HCT116 (cell line): ENCODE data around the gene DNAJC16.

Source experiments
- EZH2phosphoT487 ChIP-seq: fragments of 200-600 bp; IDR thresholded peaks from 2 replicates; pipeline ENCODE4 v1.6.1; 2018; ENCODE audit warnings: antibody characterized with exemption, borderline replicate concordance
- POLR2AphosphoS5 ChIP-seq: IDR thresholded peaks from 2 replicates; pipeline ENCODE4 v1.6.1; 2011; ENCODE audit warnings: mild to moderate bottlenecking, low read depth, low read length, moderate library complexity
- RAD21 ChIP-seq: IDR thresholded peaks from 2 replicates; pipeline ENCODE4 v1.6.1; 2012; ENCODE audit warnings: low read depth, mild to moderate bottlenecking
- SIN3A ChIP-seq: IDR thresholded peaks from 2 replicates; pipeline ENCODE4 v1.6.1; 2012; ENCODE audit warnings: low read depth
- SRF ChIP-seq: IDR thresholded peaks from 2 replicates; pipeline ENCODE4 v1.6.1; 2012; ENCODE audit warnings: low read depth
- YY1 ChIP-seq: IDR thresholded peaks from 2 replicates; pipeline ENCODE4 v1.6.1; 2011; ENCODE audit warnings: low read length, low read depth, moderate library complexity, mild to moderate bottlenecking; ENCODE audit not compliant: insufficient replicate concordance; ENCODE audit errors: extremely low read depth
- ZNF274 ChIP-seq: fragments of 200-500 bp; sonication (Bioruptor generic); IDR thresholded peaks from 2 replicates; pipeline ENCODE4 v1.6.1; 2014; ENCODE audit warnings: mild to moderate bottlenecking, low read depth, low read length, inconsistent platforms
- TF ChIP-seq, protein P1 (sequence below), 3 experiments: fragments of 200-600 bp in 1 of 3; sonication (generic) in 1 of 3; IDR thresholded peaks in 2 of 3; conservative IDR thresholded peaks in 1 of 3; 2 replicates each; pipeline ENCODE4 v1.5.1; 2012 to 2017; ENCODE audit warnings: low read depth in 2 of 3, low read length in 2 of 3, antibody characterized with exemption in 1 of 3, borderline replicate concordance in 1 of 3, control low read depth in 1 of 3, mild to moderate bottlenecking in 1 of 3, mixed read lengths in 1 of 3, mixed run types in 1 of 3, moderate library complexity in 1 of 3; ENCODE audit not compliant: insufficient read depth in 1 of 3

DNA sequence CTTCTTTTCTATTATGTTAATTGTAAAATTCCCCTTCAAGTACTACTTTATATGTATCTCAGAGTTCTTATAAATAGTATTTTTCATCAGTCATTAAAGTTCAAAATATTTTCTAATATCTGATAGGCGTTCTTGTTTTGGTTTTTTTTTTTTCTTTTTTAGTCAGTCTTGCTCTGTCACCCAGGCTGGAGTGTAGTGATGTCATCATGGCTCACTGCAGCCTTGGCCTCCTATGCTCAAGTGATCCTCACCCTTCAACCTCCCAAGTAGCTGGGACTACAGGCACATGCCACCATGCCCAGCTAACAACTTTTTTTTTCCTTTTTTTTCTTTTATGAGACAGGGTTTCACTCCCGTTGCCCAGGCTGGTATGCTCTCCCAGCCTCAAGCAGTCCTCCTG lies 30.9 kb downstream of the DNAJC16 start:
- no peak for TF ChIP-seq RAD21
- no peak for TF ChIP-seq ZNF274
- no peak for TF ChIP-seq YY1
- TF ChIP-seq, protein P1, sequence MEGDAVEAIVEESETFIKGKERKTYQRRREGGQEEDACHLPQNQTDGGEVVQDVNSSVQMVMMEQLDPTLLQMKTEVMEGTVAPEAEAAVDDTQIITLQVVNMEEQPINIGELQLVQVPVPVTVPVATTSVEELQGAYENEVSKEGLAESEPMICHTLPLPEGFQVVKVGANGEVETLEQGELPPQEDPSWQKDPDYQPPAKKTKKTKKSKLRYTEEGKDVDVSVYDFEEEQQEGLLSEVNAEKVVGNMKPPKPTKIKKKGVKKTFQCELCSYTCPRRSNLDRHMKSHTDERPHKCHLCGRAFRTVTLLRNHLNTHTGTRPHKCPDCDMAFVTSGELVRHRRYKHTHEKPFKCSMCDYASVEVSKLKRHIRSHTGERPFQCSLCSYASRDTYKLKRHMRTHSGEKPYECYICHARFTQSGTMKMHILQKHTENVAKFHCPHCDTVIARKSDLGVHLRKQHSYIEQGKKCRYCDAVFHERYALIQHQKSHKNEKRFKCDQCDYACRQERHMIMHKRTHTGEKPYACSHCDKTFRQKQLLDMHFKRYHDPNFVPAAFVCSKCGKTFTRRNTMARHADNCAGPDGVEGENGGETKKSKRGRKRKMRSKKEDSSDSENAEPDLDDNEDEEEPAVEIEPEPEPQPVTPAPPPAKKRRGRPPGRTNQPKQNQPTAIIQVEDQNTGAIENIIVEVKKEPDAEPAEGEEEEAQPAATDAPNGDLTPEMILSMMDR (IDR thresholded peaks at IDR 0.05 in 2 of 3, conservative IDR thresholded peaks at IDR 0.05 in 1 of 3; ENCODE audit: borderline replicate concordance in 1 of 3, insufficient read depth in 1 of 3, low read depth in 2 of 3, low read length in 2 of 3), result no peak
- no peak for TF ChIP-seq SIN3A
- no peak for TF ChIP-seq EZH2phosphoT487
- no peak for TF ChIP-seq SRF
- TF ChIP-seq POLR2AphosphoS5, result no peak
